PC-3 (cell line): ENCODE measurements around the gene HPCAL4. TPM values are rescaled to one million over a fixed set of nuclear protein-coding genes. Genes with fewer than 3 reads are reported as not detected.

ENCODE experiments used
- ATAC-seq: fragments of 200-7000 bp; cut with Tn5 transposase; 2 replicates; pipeline ENCODE4 v1.9.1; 2020; ENCODE audit warnings: mild to moderate bottlenecking, moderate library complexity
- BruUV-seq: library from RNA; stranded (reverse); fragments of 400-500 nt; replicated peaks from 2 replicates; lab custom pipeline; 2021; lab: Mats Ljungman, UMichigan
- CTCF ChIA-PET: fragments of 300-600 bp; sonication (Branson Sonifier 250); formaldehyde crosslinking; loops from one replicate; lab custom pipeline; 2022; ENCODE audit warnings: antibody characterized with exemption; lab: Charles Lee
- POLR2A ChIA-PET: fragments of 300-600 bp; sonication (Branson Sonifier 250); formaldehyde crosslinking; loops from one replicate; lab custom pipeline; 2022; ENCODE audit warnings: antibody characterized with exemption; ENCODE audit not compliant: unreplicated experiment; lab: Charles Lee
- DNase-seq: peaks from one replicate; pipeline ENCODE4 v3.0.0-alpha.2; 2015
- H2AFZ ChIP-seq: fragments of 300-600 bp; sonication (generic); 2 replicates; pipeline ENCODE4 v1.6.0; 2016; ENCODE audit warnings: antibody characterized with exemption, low read length
- H3F3A ChIP-seq: fragments of 300-600 bp; sonication (generic); one replicate; pipeline ENCODE4 v1.6.0; 2017; ENCODE audit warnings: antibody characterized with exemption, low read length, control low read depth, mild to moderate bottlenecking; ENCODE audit not compliant: unreplicated experiment
- H3K27ac ChIP-seq: fragments of 300-600 bp; sonication (generic); 2 replicates; pipeline ENCODE4 v1.5.1; 2016; ENCODE audit warnings: mild to moderate bottlenecking, low read length
- H3K27me3 ChIP-seq: fragments of 300-600 bp; sonication (generic); 2 replicates; pipeline ENCODE4 v1.6.1; 2016; ENCODE audit warnings: low read length, mixed read lengths
- H3K36me3 ChIP-seq: fragments of 300-600 bp; sonication (generic); 2 replicates; pipeline ENCODE4 v1.6.1; 2016; ENCODE audit warnings: low read depth, mixed run types, low read length, mixed read lengths
- H3K4me1 ChIP-seq: fragments of 300-600 bp; sonication (generic); 2 replicates; pipeline ENCODE4 v1.5.1; 2016; ENCODE audit warnings: low read length; ENCODE audit not compliant: insufficient read depth
- H3K4me2 ChIP-seq: fragments of 300-600 bp; sonication (generic); 2 replicates; pipeline ENCODE4 v1.6.0; 2016; ENCODE audit warnings: low read length
- H3K4me3 ChIP-seq: fragments of 300-600 bp; sonication (generic); 2 replicates; pipeline ENCODE4 v1.5.1; 2016; ENCODE audit warnings: mild to moderate bottlenecking, low read length, mixed read lengths
- H3K79me2 ChIP-seq: fragments of 300-600 bp; sonication (generic); 2 replicates; pipeline ENCODE4 v1.6.1; 2017; ENCODE audit warnings: low read length, mixed read lengths
- H3K9ac ChIP-seq: fragments of 300-600 bp; sonication (generic); 2 replicates; pipeline ENCODE4 v1.6.0; 2016; ENCODE audit warnings: mild to moderate bottlenecking, low read length
- H3K9me2 ChIP-seq: fragments of 300-600 bp; sonication (generic); replicated peaks from 2 replicates; pipeline ENCODE4 v1.6.1; 2016; ENCODE audit warnings: mixed run types, low read length, mixed read lengths
- H3K9me3 ChIP-seq: fragments of 300-600 bp; sonication (generic); 2 replicates; pipeline ENCODE4 v1.6.1; 2016; ENCODE audit warnings: low read length, mixed read lengths
- H4K20me1 ChIP-seq: fragments of 300-600 bp; sonication (generic); 2 replicates; pipeline ENCODE4 v1.6.1; 2016; ENCODE audit warnings: low read length, mixed read lengths
- CTCF ChIP-seq: fragments of 300-600 bp; sonication (generic); conservative IDR thresholded peaks from 2 replicates; pipeline ENCODE4 v1.5.1; 2017; ENCODE audit warnings: antibody characterized with exemption, low read depth, mild to moderate bottlenecking, low read length
- EZH2 ChIP-seq: fragments of 300-600 bp; sonication (generic); IDR thresholded peaks from one replicate; pipeline ENCODE4 v1.6.1; 2017; ENCODE audit warnings: antibody characterized with exemption, mild to moderate bottlenecking, low read length; ENCODE audit not compliant: unreplicated experiment
- EZH2phosphoT487 ChIP-seq: fragments of 300-600 bp; sonication (generic); IDR thresholded peaks from 2 replicates; pipeline ENCODE4 v1.6.1; 2018; ENCODE audit warnings: mild to moderate bottlenecking, antibody characterized with exemption, low read length, borderline replicate concordance
- intact Hi-C: fragments of 100-400 bp; cut with micrococcal nuclease; formaldehyde crosslinking; loops from 2 replicates; pipeline ENCODE4 v1.9.0; 2023
- total RNA-seq: library from RNA; depleted of rRNA; stranded (reverse); fragments of >200 nt; gene quantifications from 2 replicates; pipeline ENCODE4 v1.2.3, GENCODE V29; 2014

Gene HPCAL4
- total RNA-seq, 1 experiment from 2014 or later: 0.04 TPM

- no peak for TF ChIP-seq EZH2
- TF ChIP-seq CTCF: no peak
- no peak for TF ChIP-seq EZH2phosphoT487
- H3K36me3 ChIP-seq: no peaks in the 10 kb centered on the region
- H3K27me3 ChIP-seq: no peaks in the 10 kb centered on the region; the same call in 1 of the 2 replicates
- ATAC-seq: no peak
- no peaks in the 10 kb centered on the region for H3K79me2 ChIP-seq
- no peak overlapping the region for H3K9ac ChIP-seq
- ChIA-PET POLR2A (no interaction called here), CTCF (interaction anchor here (0.6 kb wide), 1 partner anchor 9 kb away, joined by 6 read pairs; no protein-coding TSS in a partner anchor)
- H3F3A ChIP-seq: no peaks in the 10 kb centered on the region
- BruUV-seq: no TSS peak
- intact Hi-C loops: no loop called here
- H3K4me3 ChIP-seq: peak overlapping the region; percentile 50
- no peak overlapping the region for H3K27ac ChIP-seq
- no peaks in the 10 kb centered on the region for H4K20me1 ChIP-seq
- no peaks in the 10 kb centered on the region for H3K9me3 ChIP-seq
- 0 out of 2 replicates have a peak, but pooled peaks cover 4% of the 10 kb centered on the region for H3K4me1 ChIP-seq
- no peaks in the 10 kb centered on the region for H3K9me2 ChIP-seq
- H3K4me2 ChIP-seq: peak overlapping the region; percentile 81
- H2AFZ ChIP-seq: peak overlapping the region; percentile 61
- DNase-seq: no peak
Observed at GRCh38 chr1:39690794-39691382, 345 bp downstream of the HPCAL4 start.

GRCh38 chr1:39690225-39690624, 1.0 kb downstream of the HPCAL4 start:
- no TSS peak for BruUV-seq
- ATAC-seq (no peak), DNase-seq (no peak)
- H3K4me2 ChIP-seq: no peak overlapping the region
- H3K36me3 ChIP-seq: no peaks in the 10 kb centered on the region
- no peak overlapping the region for H3K4me3 ChIP-seq
- no peaks in the 10 kb centered on the region for H3K9me3 ChIP-seq
- H3K27ac ChIP-seq: no peak overlapping the region
- no peaks in the 10 kb centered on the region; the same call in 1 of the 2 replicates for H3K27me3 ChIP-seq
- H3K9me2 ChIP-seq: no peaks in the 10 kb centered on the region
- no peaks in the 10 kb centered on the region for H3K79me2 ChIP-seq
- no peaks in the 10 kb centered on the region for H4K20me1 ChIP-seq
- intact Hi-C loops: no loop called here
- H3K4me1 ChIP-seq: 0 out of 2 replicates have a peak, but pooled peaks cover 4% of the 10 kb centered on the region
- H3K9ac ChIP-seq: no peak overlapping the region
- CTCF ChIA-PET: no interaction called here
- H2AFZ ChIP-seq: no peak overlapping the region
- TF ChIP-seq EZH2: no peak
- TF ChIP-seq EZH2phosphoT487: no peak
- no peak for TF ChIP-seq CTCF
- no peaks in the 10 kb centered on the region for H3F3A ChIP-seq
- POLR2A ChIA-PET: no interaction called here

GRCh38 chr1:39689635-39690034, 1.6 kb downstream of the HPCAL4 start:
- DNase-seq (no peak), ATAC-seq (no peak)
- Histone ChIP-seq H2AFZ (no peak overlapping the region), H3K4me3 (no peak overlapping the region), H4K20me1 (no peaks in the 10 kb centered on the region), H3K27ac (no peak overlapping the region), H3K27me3 (no peaks in the 10 kb centered on the region; the same call in 1 of the 2 replicates), H3K9me2 (no peaks in the 10 kb centered on the region), H3K9me3 (no peaks in the 10 kb centered on the region), H3K4me2 (no peak overlapping the region), H3F3A (no peaks in the 10 kb centered on the region), H3K79me2 (no peaks in the 10 kb centered on the region), H3K4me1 (0 out of 2 replicates have a peak, but pooled peaks cover 4% of the 10 kb centered on the region), H3K9ac (no peak overlapping the region), H3K36me3 (no peaks in the 10 kb centered on the region)
- BruUV-seq: no TSS peak
- intact Hi-C loops: no loop called here
- no peak for TF ChIP-seq EZH2phosphoT487
- TF ChIP-seq CTCF: no peak
- TF ChIP-seq EZH2: no peak
- POLR2A ChIA-PET: no interaction called here
- CTCF ChIA-PET: no interaction called here
